Activated CD8-positive, alpha-beta memory T cell treated with anti-CD3 and anti-CD28 coated beads, Interleukin-2, amount 50 U/mL, for 4 hours (primary cell): ENCODE data around the gene UNCX.
"Not testable (repeated sequence)": the region's sequence is repeated elsewhere in the genome, so short reads cannot be mapped to it uniquely, and the experiment has no call there.

Experiments
- DNase-seq: peaks from one replicate; pipeline ENCODE4 v3.0.0-alpha.2; 2020

Gene UNCX

GRCh38 chr7:1259621-1260243 lies 27.1 kb downstream of the UNCX start:
- DNase-seq: no peak

GRCh38 chr7:1260244-1260635 lies 27.6 kb downstream of the UNCX start:
- DNase-seq: no peak

GRCh38 chr7:1261036-1261435 lies 28.4 kb downstream of the UNCX start:
- DNase-seq: not testable (repeated sequence)

GRCh38 chr7:1262441-1262840 lies 29.8 kb downstream of the UNCX start:
- DNase-seq: no peak

- no peak for DNase-seq
Measured at GRCh38 chr7:1263391-1263951, 30.8 kb downstream of the UNCX start.

GRCh38 chr7:1264345-1265280 lies 31.9 kb downstream of the UNCX start:
- no peak for DNase-seq

GRCh38 chr7:1267016-1267900 lies 34.6 kb downstream of the UNCX start:
- DNase-seq: no peak

GRCh38 chr7:1268076-1268815 lies 35.6 kb downstream of the UNCX start:
- DNase-seq: no peak

GRCh38 chr7:1268866-1269265 lies 36.2 kb downstream of the UNCX start:
- no peak for DNase-seq

- DNase-seq: no peak
Measured at GRCh38 chr7:1269336-1269890, 36.7 kb downstream of the UNCX start.

- no peak for DNase-seq
Measured at GRCh38 chr7:1270181-1270580, 37.5 kb downstream of the UNCX start.

GRCh38 chr7:1271046-1271445 lies 38.4 kb downstream of the UNCX start:
- DNase-seq: no peak

GRCh38 chr7:1271656-1272055 lies 39.0 kb downstream of the UNCX start:
- DNase-seq: no peak

- not testable (repeated sequence) for DNase-seq
Measured at GRCh38 chr7:1272136-1272535, 39.5 kb downstream of the UNCX start.

GRCh38 chr7:1274121-1274875 lies 41.6 kb downstream of the UNCX start:
- DNase-seq: no peak

GRCh38 chr7:1274876-1275375 lies 42.3 kb downstream of the UNCX start:
- DNase-seq: no peak

GRCh38 chr7:1275451-1276381 lies 43.0 kb downstream of the UNCX start:
- no peak for DNase-seq

- no peak for DNase-seq
Measured at GRCh38 chr7:1276626-1277175, 44.0 kb downstream of the UNCX start.

GRCh38 chr7:1278543-1278942 lies 45.9 kb downstream of the UNCX start:
- DNase-seq: no peak
